Kidney tubule cell (primary cell): ENCODE results near the gene CCDC169.
A peak's percentile ranks its signal among the peaks of the same experiment; 100 is the strongest.

Source experiments
- DNase-seq: peaks from one replicate; pipeline ENCODE4 v3.0.0-alpha.2; 2018; ENCODE audit warnings: low spot score

CCDC169 gene

GRCh38 chr13:36242761-36243160 is 54.9 kb downstream of the CCDC169 start:
- DNase-seq: peak; percentile 67

- no peak for DNase-seq
These were observed 66.4 kb downstream of the CCDC169 start for GRCh38 chr13:36231236-36231635.

- no peak for DNase-seq
These were observed 72.9 kb downstream of the CCDC169 start for GRCh38 chr13:36224730-36225129.

- no peak for DNase-seq
These were observed 77.7 kb downstream of the CCDC169 start for GRCh38 chr13:36219883-36220282.

- DNase-seq: no peak
These were observed 80.2 kb downstream of the CCDC169 start for GRCh38 chr13:36217456-36217855.

- no peak for DNase-seq
These were observed 83.3 kb downstream of the CCDC169 start, which contains the start of gene SOHLH2 for GRCh38 chr13:36214163-36214921. Gene SOHLH2 (minus strand): TSS chr13:36214556. CDS start chr13:36214526, 30 bp downstream.

- no peak for DNase-seq
These were observed 84.8 kb downstream of the CCDC169 start for GRCh38 chr13:36212789-36213188.

GRCh38 chr13:36211567-36211966 is 86.0 kb downstream of the CCDC169 start:
- no peak for DNase-seq

- no peak for DNase-seq
These were observed 86.9 kb downstream of the CCDC169 start for GRCh38 chr13:36210738-36211137.

- DNase-seq: no peak
These were observed 89.9 kb downstream of the CCDC169 start for GRCh38 chr13:36207672-36208071.

- DNase-seq: peak; percentile 37
These were observed 104.3 kb downstream of the CCDC169 start for GRCh38 chr13:36193151-36193855.

- DNase-seq: peak; percentile 3
These were observed 105.4 kb downstream of the CCDC169 start for GRCh38 chr13:36192166-36192565.

GRCh38 chr13:36190771-36191170 is 106.8 kb downstream of the CCDC169 start:
- DNase-seq: no peak

- no peak for DNase-seq
These were observed 109.2 kb downstream of the CCDC169 start for GRCh38 chr13:36188441-36188840.

GRCh38 chr13:36183901-36184300 is 113.7 kb downstream of the CCDC169 start:
- no peak for DNase-seq
